Rectal smooth muscle tissue (tissue), 1 donor: ENCODE measurements around the gene DLX2.

Source experiments
- H3K27ac ChIP-seq: one replicate; pipeline ENCODE4 v1.7.0; 2013; ENCODE audit warnings: low read depth, low read length, inconsistent platforms
- H3K27me3 ChIP-seq: one replicate; pipeline ENCODE4 v1.7.0; 2013; ENCODE audit warnings: low read length; ENCODE audit not compliant: control insufficient read depth, insufficient read depth
- H3K36me3 ChIP-seq: one replicate; pipeline ENCODE4 v1.7.0; 2013; ENCODE audit warnings: low read length; ENCODE audit not compliant: control insufficient read depth, insufficient read depth
- H3K4me1 ChIP-seq: one replicate; pipeline ENCODE4 v1.7.0; 2013; ENCODE audit warnings: low read length; ENCODE audit not compliant: control insufficient read depth, insufficient read depth
- H3K4me3 ChIP-seq: one replicate; pipeline ENCODE4 v1.7.0; 2013; ENCODE audit warnings: low read length
- H3K9ac ChIP-seq: one replicate; pipeline ENCODE4 v1.7.0; 2013; ENCODE audit warnings: low read length

DLX2 gene

GRCh38 chr2:172103471-172104272, 972 bp upstream of the DLX2 start:
- Histone ChIP-seq H3K9ac (no peak overlapping the region), H3K27ac (no peak overlapping the region), H3K27me3 (peaks cover 58% of the 10 kb centered on the region), H3K4me3 (peak overlapping the region; percentile 69), H3K36me3 (no peaks in the 10 kb centered on the region), H3K4me1 (no peaks in the 10 kb centered on the region)

DNA sequence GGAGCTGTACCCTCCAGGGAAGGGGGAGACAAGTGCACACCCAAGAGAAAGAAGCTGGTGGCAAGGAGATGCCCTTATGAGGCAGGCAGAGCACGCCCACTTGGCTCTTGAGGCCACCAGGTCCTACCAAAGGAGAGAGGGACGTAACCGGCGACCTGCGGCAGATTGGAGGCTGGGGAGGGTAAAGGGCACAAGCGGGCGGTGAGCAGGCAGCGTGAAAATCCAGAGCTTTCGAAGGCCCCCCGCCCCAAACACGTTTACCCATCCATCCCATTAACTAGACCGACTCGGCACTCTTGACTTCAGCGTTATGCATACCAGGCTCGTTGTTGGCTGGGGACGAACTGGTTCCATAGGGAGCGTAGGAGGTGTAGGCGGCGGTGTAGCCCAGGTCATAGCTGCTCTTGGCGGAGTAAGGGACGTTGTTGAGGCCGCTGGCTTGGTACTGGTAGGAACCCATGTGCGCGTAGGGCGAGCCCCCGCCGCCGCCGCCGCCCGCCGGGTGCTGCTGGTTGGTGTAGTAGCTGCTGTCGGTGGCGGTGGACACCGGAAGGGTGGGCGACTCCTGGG, 794 bp downstream of the DLX2 start:
- no peaks in the 10 kb centered on the region for H3K36me3 ChIP-seq
- H3K27ac ChIP-seq = no peak overlapping the region
- H3K4me1 ChIP-seq = peaks cover 2% of the 10 kb centered on the region
- no peak overlapping the region for H3K9ac ChIP-seq
- H3K4me3 ChIP-seq = peak overlapping the region; percentile 69
- peaks cover 67% of the 10 kb centered on the region for H3K27me3 ChIP-seq

DNA sequence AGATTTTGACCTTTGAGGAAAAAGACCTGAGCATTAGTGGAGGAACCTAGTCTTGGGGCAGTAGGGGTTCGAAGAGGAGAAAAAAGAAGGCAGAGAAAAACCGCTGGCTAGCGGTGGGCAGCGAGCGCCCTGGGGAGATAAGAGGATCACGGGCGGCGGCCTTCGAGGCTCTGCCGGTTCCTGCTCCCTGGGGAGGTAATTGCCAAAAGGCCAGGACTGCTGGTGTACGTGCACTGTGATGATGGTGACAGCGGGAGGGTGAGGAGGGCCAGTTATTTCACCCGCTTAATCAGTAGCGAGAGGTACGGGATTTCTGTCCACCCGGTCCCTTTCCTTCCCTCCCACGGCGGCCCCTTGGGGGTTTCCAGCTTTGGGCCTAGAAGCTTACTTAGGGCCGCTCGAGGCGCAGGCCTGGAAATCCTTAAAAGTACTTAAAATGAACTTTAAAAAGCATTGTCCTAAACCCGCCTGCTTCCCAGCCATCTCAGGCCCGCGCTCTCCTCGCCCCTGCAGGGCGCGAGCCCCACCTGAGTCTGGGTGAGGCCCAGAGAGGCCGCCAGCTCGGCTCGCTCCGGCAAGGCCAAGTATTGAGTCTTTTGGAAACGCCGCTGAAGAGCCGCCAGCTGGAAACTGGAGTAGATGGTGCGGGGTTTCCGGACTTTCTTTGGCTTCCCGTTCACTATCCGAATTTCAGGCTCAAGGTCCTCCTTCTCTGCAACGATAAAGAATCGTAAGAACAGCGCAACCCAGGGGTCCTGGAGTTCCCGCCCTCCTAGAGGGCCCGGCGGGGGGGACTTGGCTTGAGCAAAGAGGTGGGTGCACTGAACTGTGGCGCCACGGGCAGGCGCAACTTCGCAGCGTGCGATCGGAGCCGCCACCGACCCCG, 1.5 kb downstream of the DLX2 start:
- no peak overlapping the region for H3K27ac ChIP-seq
- peaks cover 66% of the 10 kb centered on the region for H3K27me3 ChIP-seq
- H3K9ac ChIP-seq = no peak overlapping the region
- H3K4me1 ChIP-seq = peaks cover 5% of the 10 kb centered on the region
- H3K4me3 ChIP-seq = peak overlapping the region; percentile 69
- no peaks in the 10 kb centered on the region for H3K36me3 ChIP-seq

DNA sequence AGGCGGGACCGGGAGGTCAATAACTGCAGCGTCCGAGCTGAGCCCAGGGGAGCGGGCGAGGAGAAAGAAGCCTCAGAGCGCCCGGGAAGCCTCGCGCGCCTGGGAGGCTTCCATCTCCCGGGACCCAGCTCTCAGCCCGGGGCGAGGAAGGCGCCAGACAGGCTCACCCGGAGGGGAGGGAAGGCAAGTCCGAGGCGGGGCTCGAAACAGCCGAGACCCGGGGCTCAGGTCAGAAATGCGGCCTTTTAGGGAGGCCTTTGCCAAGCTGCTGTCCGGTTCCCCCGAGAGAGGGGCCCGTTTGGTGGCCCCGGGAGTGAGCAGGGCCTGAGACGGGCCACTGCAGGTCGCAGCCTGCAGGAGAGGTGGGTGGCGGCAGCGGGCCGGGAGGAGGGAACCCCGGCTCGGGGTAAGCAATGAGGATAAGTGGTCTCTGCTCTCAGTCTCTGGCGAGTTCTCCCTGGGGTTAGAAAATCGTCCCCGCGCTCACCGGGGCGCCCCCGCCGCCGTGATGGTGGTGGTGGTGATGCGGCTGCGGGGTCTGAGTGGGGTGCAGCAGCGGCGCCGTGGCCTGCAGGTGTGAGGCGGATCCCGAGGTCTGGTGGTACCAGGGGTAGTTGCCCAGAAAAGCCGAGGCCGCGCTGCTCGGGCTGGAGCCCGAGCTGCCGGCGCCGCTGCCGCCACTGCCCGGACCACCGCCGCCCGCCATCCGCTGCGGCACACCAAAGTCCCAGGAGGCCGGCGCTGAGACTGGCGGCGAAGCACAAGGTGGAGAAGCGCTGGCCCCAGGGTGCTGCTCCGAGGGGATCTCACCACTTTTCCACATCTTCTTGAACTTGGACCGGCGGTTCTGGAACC, 2.4 kb downstream of the DLX2 start:
- Histone ChIP-seq H3K27me3 (peaks cover 63% of the 10 kb centered on the region), H3K27ac (no peak overlapping the region), H3K36me3 (no peaks in the 10 kb centered on the region), H3K4me1 (peaks cover 6% of the 10 kb centered on the region), H3K9ac (no peak overlapping the region), H3K4me3 (no peak overlapping the region)

- Histone ChIP-seq H3K4me3 (no peak overlapping the region), H3K36me3 (no peaks in the 10 kb centered on the region), H3K27me3 (peaks cover 66% of the 10 kb centered on the region), H3K9ac (no peak overlapping the region), H3K4me1 (peaks cover 9% of the 10 kb centered on the region), H3K27ac (no peak overlapping the region)
Observed at GRCh38 chr2:172099472-172100079, 3.1 kb downstream of the DLX2 start.

DNA sequence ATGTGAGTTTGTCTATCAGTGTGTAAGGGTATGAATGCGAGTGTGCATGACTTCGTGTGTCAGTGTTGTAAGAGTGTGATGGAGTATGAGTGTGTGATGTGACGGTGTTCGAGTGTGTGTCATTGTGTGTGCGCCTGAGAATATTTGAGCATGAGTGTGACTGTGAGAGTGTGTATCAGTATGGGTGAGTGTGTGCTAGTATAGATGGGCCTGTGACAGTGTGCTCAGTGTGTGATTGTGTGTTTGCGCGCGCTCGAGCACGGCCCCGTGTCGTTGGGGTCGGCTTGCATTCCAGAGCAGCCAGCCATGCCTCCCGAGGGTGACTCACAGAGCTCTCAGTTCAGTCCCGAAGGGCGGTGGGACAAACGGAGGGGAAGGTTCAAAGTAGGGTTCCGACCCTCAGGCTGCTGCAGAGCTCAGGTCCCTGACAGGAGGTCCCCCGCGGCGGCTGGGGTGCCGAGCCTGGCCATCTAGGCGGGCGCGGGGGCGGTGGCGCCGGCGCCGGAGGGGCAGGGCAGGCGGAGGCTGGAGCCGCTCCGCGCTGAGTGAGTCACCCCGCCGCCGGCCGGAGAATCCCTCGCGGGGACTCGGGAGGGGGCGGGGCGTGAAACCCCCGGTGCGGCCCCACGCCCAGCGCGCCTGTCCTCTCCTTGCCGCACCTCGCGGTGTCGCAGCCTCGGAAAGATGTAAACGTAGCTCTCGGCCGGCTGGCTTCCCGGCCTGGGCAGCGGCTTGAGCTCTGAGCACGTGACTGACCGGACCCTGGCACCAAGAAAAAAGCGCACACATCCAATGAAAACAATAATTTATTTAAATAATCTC, 3.8 kb downstream of the DLX2 start:
- no peak overlapping the region for H3K9ac ChIP-seq
- peaks cover 67% of the 10 kb centered on the region for H3K27me3 ChIP-seq
- H3K27ac ChIP-seq = no peak overlapping the region
- no peak overlapping the region for H3K4me3 ChIP-seq
- no peaks in the 10 kb centered on the region for H3K36me3 ChIP-seq
- H3K4me1 ChIP-seq = peaks cover 9% of the 10 kb centered on the region

GRCh38 chr2:172098287-172098649, 4.4 kb downstream of the DLX2 start:
- peaks cover 71% of the 10 kb centered on the region for H3K27me3 ChIP-seq
- H3K9ac ChIP-seq = no peak overlapping the region
- H3K36me3 ChIP-seq = no peaks in the 10 kb centered on the region
- no peak overlapping the region for H3K4me3 ChIP-seq
- peaks cover 9% of the 10 kb centered on the region for H3K4me1 ChIP-seq
- H3K27ac ChIP-seq = no peak overlapping the region

DNA sequence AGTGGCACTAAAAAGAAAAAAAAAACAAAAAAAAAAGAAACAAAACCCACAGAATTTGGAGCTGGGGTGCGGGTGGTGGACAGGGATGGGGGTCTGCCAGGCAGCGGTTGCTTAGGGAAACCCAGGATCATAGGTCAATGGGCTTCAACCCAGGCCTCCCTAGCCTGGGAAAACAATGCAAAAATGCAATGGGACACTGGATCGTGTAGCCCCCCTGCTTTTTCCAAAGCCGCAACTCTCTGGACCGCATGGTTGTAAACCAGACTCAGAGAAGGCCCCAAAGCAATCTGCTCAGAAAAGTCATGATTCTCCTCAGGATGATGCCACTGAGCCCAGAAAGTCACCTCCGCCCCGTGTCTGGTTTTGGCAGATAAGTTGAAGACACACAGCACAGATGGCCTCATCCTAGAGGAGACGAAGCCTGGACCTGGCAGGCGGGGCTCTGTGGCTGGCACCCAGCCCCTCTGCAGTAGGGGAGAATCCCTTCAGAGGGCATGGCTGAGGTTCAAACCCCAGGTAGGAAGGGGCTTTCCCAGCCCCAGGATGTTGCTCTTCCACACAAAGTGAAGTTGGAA, 5.1 kb downstream of the DLX2 start:
- Histone ChIP-seq H3K36me3 (no peaks in the 10 kb centered on the region), H3K4me3 (no peak overlapping the region), H3K9ac (no peak overlapping the region), H3K27ac (no peak overlapping the region), H3K27me3 (peaks cover 76% of the 10 kb centered on the region), H3K4me1 (peaks cover 9% of the 10 kb centered on the region)

GRCh38 chr2:172096626-172097547, 5.8 kb downstream of the DLX2 start:
- Histone ChIP-seq H3K4me3 (peak overlapping the region; percentile 28), H3K36me3 (no peaks in the 10 kb centered on the region), H3K9ac (no peak overlapping the region), H3K27ac (no peak overlapping the region), H3K27me3 (peaks cover 75% of the 10 kb centered on the region), H3K4me1 (peaks cover 9% of the 10 kb centered on the region)

GRCh38 chr2:172095905-172096625, 6.6 kb downstream of the DLX2 start:
- Histone ChIP-seq H3K27ac (no peak overlapping the region), H3K27me3 (peaks cover 72% of the 10 kb centered on the region), H3K4me3 (peak overlapping the region; percentile 28), H3K36me3 (no peaks in the 10 kb centered on the region), H3K9ac (no peak overlapping the region), H3K4me1 (peaks cover 9% of the 10 kb centered on the region)
